H1 (cell line): ENCODE results near the gene FAM200B. TPM values are rescaled to one million over a fixed set of nuclear protein-coding genes. Genes with fewer than 3 reads are reported as not detected.

Experiments used
- CTCF ChIA-PET: fragments of 300-600 bp; sonication (Branson Sonifier 250); formaldehyde crosslinking; loops from one replicate; lab custom pipeline; 2021; ENCODE audit not compliant: partially characterized antibody; lab: Charles Lee
- POLR2A ChIA-PET: fragments of 300-600 bp; sonication (Branson Sonifier 250); formaldehyde crosslinking; loops from one replicate; lab custom pipeline; 2021; ENCODE audit warnings: inconsistent platforms; ENCODE audit not compliant: partially characterized antibody; lab: Charles Lee
- DNase-seq, 2 experiments: peaks; one replicate each; pipeline versions ENCODE4 v3.0.0 to v3.0.0-alpha.2; 2010 to 2022; ENCODE audit warnings: low spot score in 2 of 2, low read depth in 1 of 2, mixed read lengths in 1 of 2
- FAIRE-seq: peaks from 2 replicates; lab custom pipeline; 2011; peaks lifted over from hg19 to GRCh38; lab: Jason Lieb, UNC
- H2AFZ ChIP-seq: 2 replicates; pipeline ENCODE4 v1.8.1; 2012; ENCODE audit warnings: low read length, inconsistent platforms
- H2AK5ac ChIP-seq: 2 replicates; pipeline ENCODE4 v1.6.1; 2013; ENCODE audit warnings: low read depth, low read length
- H2BK120ac ChIP-seq: replicated peaks from 2 replicates; pipeline ENCODE3; 2013; ENCODE audit warnings: low read depth, low read length, inconsistent platforms
- H2BK12ac ChIP-seq: 2 replicates; pipeline ENCODE4 v1.6.1; 2013; ENCODE audit warnings: low read depth, low read length
- H2BK15ac ChIP-seq: 2 replicates; pipeline ENCODE4 v1.6.1; 2013; ENCODE audit warnings: low read length
- H2BK20ac ChIP-seq: 2 replicates; pipeline ENCODE4 v1.6.1; 2013; ENCODE audit warnings: low read length
- H2BK5ac ChIP-seq: 2 replicates; pipeline ENCODE4 v1.6.1; 2013; ENCODE audit warnings: low read depth, low read length
- H3K14ac ChIP-seq: 2 replicates; pipeline ENCODE4 v1.6.1; 2013; ENCODE audit warnings: inconsistent platforms; ENCODE audit not compliant: insufficient read length
- H3K18ac ChIP-seq: 2 replicates; pipeline ENCODE4 v1.6.1; 2013; ENCODE audit warnings: low read length; ENCODE audit errors: extremely low read depth
- H3K23ac ChIP-seq: 2 replicates; pipeline ENCODE4 v1.6.1; 2013; ENCODE audit warnings: inconsistent platforms; ENCODE audit not compliant: insufficient read length
- H3K23me2 ChIP-seq: 2 replicates; pipeline ENCODE4 v1.6.1; 2013; ENCODE audit warnings: low read depth, low read length
- H3K27ac ChIP-seq: 2 replicates; pipeline ENCODE4 v1.6.1; 2011; ENCODE audit warnings: low read depth, low read length, inconsistent platforms
- H3K27me3 ChIP-seq, 4 experiments: replicated peaks in 1 of 4; 1 replicate in 1 of 4; 2 replicates in 3 of 4; pipeline versions ENCODE4 v1.6.1 to v1.8.1; 2011 to 2013; ENCODE audit warnings: low read length in 3 of 4, mild to moderate bottlenecking in 3 of 4, inconsistent platforms in 2 of 4, mixed read lengths in 2 of 4, moderate library complexity in 1 of 4; ENCODE audit not compliant: control insufficient read depth in 3 of 4, insufficient read depth in 3 of 4; ENCODE audit errors: extremely low read depth in 1 of 4
- H3K36me3 ChIP-seq, 4 experiments: 2 replicates each; pipeline versions ENCODE4 v1.6.1 to v1.8.1; 2011 to 2013; ENCODE audit warnings: mild to moderate bottlenecking in 4 of 4, low read length in 3 of 4, moderate library complexity in 2 of 4, control low read depth in 1 of 4, inconsistent platforms in 1 of 4; ENCODE audit not compliant: insufficient read depth in 4 of 4, control insufficient read depth in 2 of 4
- H3K4ac ChIP-seq: replicated peaks from 2 replicates; pipeline ENCODE3; 2013; ENCODE audit warnings: low read length, low read depth, mixed read lengths, inconsistent platforms; ENCODE audit not compliant: insufficient read length
- H3K4me1 ChIP-seq, 4 experiments: replicated peaks in 1 of 4; 1 replicate in 1 of 4; 2 replicates in 3 of 4; pipeline versions ENCODE4 v1.6.1 to v1.8.1; 2011 to 2013; ENCODE audit warnings: low read length in 3 of 4, inconsistent platforms in 2 of 4, mixed read lengths in 1 of 4; ENCODE audit not compliant: insufficient read depth in 4 of 4, control insufficient read depth in 3 of 4
- H3K4me2 ChIP-seq, 2 experiments: 2 replicates each; pipeline versions ENCODE4 v1.6.1 to v1.8.1; 2011 to 2013; ENCODE audit warnings: low read depth in 2 of 2, low read length in 2 of 2, control low read depth in 1 of 2, inconsistent platforms in 1 of 2, mild to moderate bottlenecking in 1 of 2; ENCODE audit not compliant: insufficient read depth in 1 of 2
- H3K4me3 ChIP-seq, 4 experiments: fragments of 200-600, 300-600 bp in 1 of 4; sonication (generic), shearing (Covaris generic), sonication (Bioruptor Twin) in 1 of 4; 2 replicates each; pipeline versions ENCODE4 v1.5.1 to v1.8.1; 2011 to 2016; ENCODE audit warnings: low read length in 4 of 4, low read depth in 3 of 4, control low read depth in 2 of 4, inconsistent platforms in 2 of 4, mild to moderate bottlenecking in 2 of 4, mixed read lengths in 1 of 4, moderate library complexity in 1 of 4; ENCODE audit not compliant: insufficient read depth in 2 of 4; ENCODE audit errors: extremely low read depth in 1 of 4
- H3K56ac ChIP-seq: replicated peaks from 2 replicates; pipeline ENCODE3; 2013; ENCODE audit warnings: low read depth, mild to moderate bottlenecking, mixed read lengths, low read length, inconsistent platforms; ENCODE audit not compliant: insufficient read length
- H3K79me1 ChIP-seq: 2 replicates; pipeline ENCODE4 v1.6.1; 2013; ENCODE audit warnings: low read depth, low read length, control low read depth
- H3K79me2 ChIP-seq, 2 experiments: 2 replicates each; pipeline versions ENCODE4 v1.6.1 to v1.8.1; 2012 to 2013; ENCODE audit warnings: low read length in 2 of 2, mild to moderate bottlenecking in 2 of 2, inconsistent platforms in 1 of 2; ENCODE audit not compliant: insufficient read depth in 2 of 2, control insufficient read depth in 1 of 2
- H3K9ac ChIP-seq, 4 experiments: replicated peaks in 1 of 4; 1 replicate in 1 of 4; 2 replicates in 3 of 4; pipeline versions ENCODE4 v1.6.1 to v1.8.1; 2011 to 2013; ENCODE audit warnings: low read depth in 3 of 4, low read length in 3 of 4, control low read depth in 2 of 4, mild to moderate bottlenecking in 2 of 4, moderate library complexity in 2 of 4, inconsistent platforms in 1 of 4; ENCODE audit errors: extremely low read depth in 1 of 4
- H3K9me3 ChIP-seq, 2 experiments: 2 replicates each; pipeline versions ENCODE4 v1.6.1 to v1.8.1; 2012 to 2013; ENCODE audit warnings: mild to moderate bottlenecking in 2 of 2, moderate library complexity in 2 of 2, control low read depth in 1 of 2, inconsistent platforms in 1 of 2, low read depth in 1 of 2, low read length in 1 of 2, mixed read lengths in 1 of 2; ENCODE audit not compliant: insufficient read depth in 2 of 2
- H4K20me1 ChIP-seq, 2 experiments: replicated peaks in 1 of 2; 2 replicates each; pipeline versions ENCODE3 to v1.8.1; 2011 to 2013; ENCODE audit warnings: inconsistent platforms in 2 of 2, low read length in 2 of 2, mild to moderate bottlenecking in 1 of 2; ENCODE audit not compliant: insufficient read depth in 2 of 2, control insufficient read depth in 1 of 2
- H4K5ac ChIP-seq: 2 replicates; pipeline ENCODE4 v1.6.1; 2013; ENCODE audit warnings: low read length, low read depth, mixed read lengths, inconsistent platforms; ENCODE audit not compliant: insufficient read length
- H4K8ac ChIP-seq: 2 replicates; pipeline ENCODE4 v1.8.0; 2013; ENCODE audit warnings: mild to moderate bottlenecking, moderate library complexity, low read length, inconsistent platforms; ENCODE audit not compliant: insufficient read depth; ENCODE audit errors: extremely low read depth
- H4K91ac ChIP-seq: replicated peaks from 2 replicates; pipeline ENCODE3; 2013; ENCODE audit warnings: low read length, mixed read lengths, inconsistent platforms; ENCODE audit not compliant: insufficient read length
- KDM5A ChIP-seq: fragments of 200-600 bp; IDR thresholded peaks from 2 replicates; pipeline ENCODE4 v1.7.1; 2012; ENCODE audit warnings: mild to moderate bottlenecking, low read length, inconsistent platforms, mixed read lengths
- SIX5 ChIP-seq: IDR thresholded peaks from 2 replicates; pipeline ENCODE4 v1.6.1; 2011; ENCODE audit warnings: mild to moderate bottlenecking, low read depth, low read length
- WGBS, 2 experiments: shearing (Covaris generic) in 1 of 2; methylation state at CpG; one replicate each; pipeline versions ENCODE4 v1.1.6 to v1.1.7; 2013 to 2015; ENCODE audit warnings: low lambda C conversion rate in 2 of 2, mixed read lengths in 2 of 2, inconsistent platforms in 1 of 2, low coverage in 1 of 2, missing lambda C conversion rate in 1 of 2; ENCODE audit not compliant: insufficient replicate concordance in 2 of 2, insufficient coverage in 1 of 2, insufficient read length in 1 of 2; ENCODE audit errors: extremely low coverage in 1 of 2, missing lambda C conversion rate in 1 of 2; 5-methylcytosine and 5-hydroxymethylcytosine counted together
- polyA plus RNA-seq, 7 experiments: library from polyadenylated mRNA; depleted of rRNA in 3 of 7; stranded (reverse) in 5 of 7; unstranded in 2 of 7; fragments of >200 nt in 5 of 7; fragments of 200-250 nt in 2 of 7; gene quantifications; 1 replicate in 5 of 7; 2 replicates in 1 of 7; 4 replicates in 1 of 7; pipeline versions ENCODE4 v1.2.1 to v1.2.3, GENCODE V29; 2011 to 2013; ENCODE audit warnings: missing spikeins in 2 of 7, mixed read lengths in 2 of 7
- total RNA-seq: library from RNA; stranded (reverse); fragmentation: NEBNext Ultra II Directional; extraction: Animal tissue kit (Norgen Biotek cat#: 25700); gene quantifications from 2 replicates; pipeline ENCODE4 v1.2.1, GENCODE V29; 2021

The FAM200B gene
- total and polyA plus RNA-seq, 2 of the 8 experiments (the other 6 are each of a cell fraction or from before 2014, with no cell fraction given), result 10.7 to 23.7 TPM

DNA sequence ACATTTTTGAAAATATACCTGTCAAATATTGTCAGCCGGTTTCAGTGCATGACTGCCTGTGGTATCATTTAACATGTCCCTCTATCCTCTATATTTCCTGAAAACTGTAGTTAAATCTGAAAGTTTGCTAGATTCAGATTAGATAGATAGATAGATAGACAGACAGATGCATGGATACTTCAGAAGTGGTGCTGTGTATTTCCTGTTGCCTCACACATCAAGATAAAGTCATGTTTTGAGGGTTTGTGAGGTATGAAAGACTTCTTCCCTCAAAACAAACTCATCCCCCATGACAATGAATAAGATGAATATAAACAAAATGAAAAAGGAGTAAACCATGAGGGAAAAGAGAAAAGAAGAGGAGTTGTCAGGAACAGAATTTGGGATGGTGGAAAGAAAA, 15.2 kb downstream of the FAM200B start:
- no peak overlapping the region for H3K4me2 ChIP-seq
- no peak overlapping the region for H3K9ac ChIP-seq
- H3K27ac ChIP-seq, result no peak overlapping the region
- H2BK20ac ChIP-seq, result no peak overlapping the region
- H3K4me1 ChIP-seq, result peaks cover 0 to 5% (median 2%) of the 10 kb centered on the region in 4 experiments; a peak in 3 of 7 replicates
- no peaks in the 10 kb centered on the region for H3K79me1 ChIP-seq
- H4K8ac ChIP-seq, result no peak overlapping the region
- H4K20me1 ChIP-seq, result no peaks in the 10 kb centered on the region
- no peak overlapping the region for H4K91ac ChIP-seq
- H4K5ac ChIP-seq, result no peak overlapping the region
- no peak overlapping the region for H2BK5ac ChIP-seq
- DNase-seq, result no peak
- no peak overlapping the region for H2BK12ac ChIP-seq
- no peak overlapping the region for H3K4ac ChIP-seq
- no peaks in the 10 kb centered on the region; the same call in 1 of the 2 replicates for H3K23me2 ChIP-seq
- WGBS, 2 experiments, result 100% methylated on average over 1 of the region's 1 CpG; no CpG with 5 or more reads in 1 of the 2 experiments
- H3K79me2 ChIP-seq, result no peaks in the 10 kb centered on the region
- H3K36me3 ChIP-seq, result no peaks in the 10 kb centered on the region
- H2BK120ac ChIP-seq, result no peak overlapping the region
- ChIA-PET POLR2A (interaction anchor here (1.5 kb wide), 1 partner anchor 13 kb away, joined by 3 read pairs; no protein-coding TSS in a partner anchor), CTCF (interaction anchor here (1.2 to 2.0 kb wide), 2 partner anchors 8 to 15 kb away, joined by 3 to 5 read pairs; partner anchors contain the start of gene FAM200B)
- no peak for FAIRE-seq
- H2AFZ ChIP-seq, result no peak overlapping the region
- H3K27me3 ChIP-seq, result no peaks in the 10 kb centered on the region
- no peak overlapping the region for H3K56ac ChIP-seq
- no peak overlapping the region for H3K14ac ChIP-seq
- H2AK5ac ChIP-seq, result no peak overlapping the region
- H3K9me3 ChIP-seq, result no peaks in the 10 kb centered on the region; a peak in 1 of 4 replicates
- no peak overlapping the region for H2BK15ac ChIP-seq
- H3K23ac ChIP-seq, result no peak overlapping the region
- H3K4me3 ChIP-seq, result no peak overlapping the region
- H3K18ac ChIP-seq, result no peak overlapping the region
- TF ChIP-seq KDM5A, result no peak
- no peak for TF ChIP-seq SIX5
